BLaER1 treated with 17β-estradiol and CSF1 and Interleukin-3, amounts not matched to agents 10 nM and 100 nM (cell line): ENCODE data around the gene ANO2.

ENCODE experiments used
- H3K27ac ChIP-seq, 11 experiments: shearing (Covaris generic); formaldehyde crosslinking; 2 replicates each; pipeline ENCODE4 v1.8.1; 2022
- H3K27me3 ChIP-seq, 11 experiments: shearing (Covaris generic); formaldehyde crosslinking; 2 replicates each; pipeline ENCODE4 v1.8.1; 2022
- H3K36me3 ChIP-seq, 11 experiments: shearing (Covaris generic); formaldehyde crosslinking; 2 replicates each; pipeline ENCODE4 v1.8.1; 2022
- H3K4me1 ChIP-seq, 10 experiments: shearing (Covaris generic); formaldehyde crosslinking; 2 replicates each; pipeline ENCODE4 v1.8.1; 2022
- H3K4me2 ChIP-seq, 11 experiments: shearing (Covaris generic); formaldehyde crosslinking; 2 replicates each; pipeline ENCODE4 v1.8.1; 2022
- H3K4me3 ChIP-seq, 10 experiments: shearing (Covaris generic); formaldehyde crosslinking; 2 replicates each; pipeline ENCODE4 v1.8.1; 2022
- H3K9ac ChIP-seq, 11 experiments: shearing (Covaris generic); formaldehyde crosslinking; 2 replicates each; pipeline ENCODE4 v1.8.1; 2022
- H3K9me3 ChIP-seq, 11 experiments: shearing (Covaris generic); formaldehyde crosslinking; replicated peaks in 1 of 11; 2 replicates each; pipeline ENCODE4 v1.8.1; 2022
- H4K20me1 ChIP-seq, 11 experiments: shearing (Covaris generic); formaldehyde crosslinking; 2 replicates each; pipeline ENCODE4 v1.8.1; 2022
- Cebpa-rat ChIP-seq, 11 experiments: shearing (Covaris generic); IDR thresholded peaks; 2 replicates each; pipeline ENCODE4 v1.8.1; 2022

The ANO2 gene

GRCh38 chr12:5620896-5621295 lies 324.2 kb downstream of the ANO2 start:
- H3K9ac ChIP-seq = no peak overlapping the region
- H3K4me3 ChIP-seq = no peak overlapping the region
- no peak overlapping the region for H3K4me2 ChIP-seq
- peaks cover 0 to 22% (median 16%) of the 10 kb centered on the region in 10 experiments; a peak in 17 of 20 replicates for H3K4me1 ChIP-seq
- H3K9me3 ChIP-seq = peaks cover 4 to 14% (median 10%) of the 10 kb centered on the region in 11 experiments; a peak in 16 of 22 replicates
- H3K27ac ChIP-seq = no peak overlapping the region
- H3K36me3 ChIP-seq = no peaks in the 10 kb centered on the region
- H4K20me1 ChIP-seq = no peaks in the 10 kb centered on the region
- no peak for TF ChIP-seq Cebpa-rat (IDR thresholded peaks at IDR 0.05)
- H3K27me3 ChIP-seq = no peaks in the 10 kb centered on the region

GRCh38 chr12:5619628-5620027 lies 325.4 kb downstream of the ANO2 start:
- H3K36me3 ChIP-seq = no peaks in the 10 kb centered on the region
- H3K4me1 ChIP-seq = peaks cover 0 to 10% (median 5%) of the 10 kb centered on the region in 10 experiments; a peak in 15 of 20 replicates
- H3K4me3 ChIP-seq = no peak overlapping the region
- H3K27ac ChIP-seq = no peak overlapping the region
- no peak for TF ChIP-seq Cebpa-rat (IDR thresholded peaks at IDR 0.05)
- H3K4me2 ChIP-seq = no peak overlapping the region
- no peaks in the 10 kb centered on the region for H4K20me1 ChIP-seq
- no peaks in the 10 kb centered on the region for H3K27me3 ChIP-seq
- H3K9me3 ChIP-seq = peaks cover 4 to 14% (median 10%) of the 10 kb centered on the region in 11 experiments; a peak in 16 of 22 replicates
- H3K9ac ChIP-seq = no peak overlapping the region

- H3K4me2 ChIP-seq = no peak overlapping the region
- H3K27ac ChIP-seq = no peak overlapping the region
- H3K36me3 ChIP-seq = no peaks in the 10 kb centered on the region
- H4K20me1 ChIP-seq = no peaks in the 10 kb centered on the region
- H3K4me1 ChIP-seq = no peaks in the 10 kb centered on the region
- TF ChIP-seq Cebpa-rat (IDR thresholded peaks at IDR 0.05) = no peak
- H3K9ac ChIP-seq = no peak overlapping the region
- H3K27me3 ChIP-seq = no peaks in the 10 kb centered on the region
- H3K9me3 ChIP-seq = peaks cover 4 to 14% (median 10%) of the 10 kb centered on the region in 11 experiments; a peak in 16 of 22 replicates
- no peak overlapping the region for H3K4me3 ChIP-seq
These were observed 328.2 kb downstream of the ANO2 start for GRCh38 chr12:5616854-5617253.

GRCh38 chr12:5615760-5616159 lies 329.3 kb downstream of the ANO2 start:
- Histone ChIP-seq H3K4me1 (no peaks in the 10 kb centered on the region), H3K36me3 (no peaks in the 10 kb centered on the region), H3K9ac (no peak overlapping the region), H3K27ac (no peak overlapping the region), H3K9me3 (peaks cover 4 to 14% (median 10%) of the 10 kb centered on the region in 11 experiments; a peak in 16 of 22 replicates), H3K4me3 (no peak overlapping the region), H4K20me1 (no peaks in the 10 kb centered on the region), H3K27me3 (no peaks in the 10 kb centered on the region), H3K4me2 (no peak overlapping the region)
- no peak for TF ChIP-seq Cebpa-rat (IDR thresholded peaks at IDR 0.05)

- H3K4me3 ChIP-seq = no peak overlapping the region
- H3K27me3 ChIP-seq = no peaks in the 10 kb centered on the region
- TF ChIP-seq Cebpa-rat (IDR thresholded peaks at IDR 0.05) = no peak
- H4K20me1 ChIP-seq = no peaks in the 10 kb centered on the region
- H3K9me3 ChIP-seq = peaks cover 4 to 14% (median 10%) of the 10 kb centered on the region in 11 experiments; a peak in 16 of 22 replicates
- no peak overlapping the region for H3K27ac ChIP-seq
- no peaks in the 10 kb centered on the region for H3K36me3 ChIP-seq
- no peaks in the 10 kb centered on the region for H3K4me1 ChIP-seq
- no peak overlapping the region for H3K4me2 ChIP-seq
- no peak overlapping the region for H3K9ac ChIP-seq
These were observed 330.8 kb downstream of the ANO2 start for GRCh38 chr12:5614256-5614655.

- Histone ChIP-seq H3K27ac (no peak overlapping the region), H3K9me3 (peaks cover 4 to 13% (median 10%) of the 10 kb centered on the region in 11 experiments; a peak in 16 of 22 replicates), H3K27me3 (no peaks in the 10 kb centered on the region), H3K36me3 (no peaks in the 10 kb centered on the region), H3K9ac (no peak overlapping the region), H3K4me1 (no peaks in the 10 kb centered on the region), H3K4me3 (no peak overlapping the region), H3K4me2 (no peak overlapping the region), H4K20me1 (no peaks in the 10 kb centered on the region)
- no peak for TF ChIP-seq Cebpa-rat (IDR thresholded peaks at IDR 0.05)
These were observed 332.3 kb downstream of the ANO2 start for GRCh38 chr12:5612556-5613410.

- no peak overlapping the region for H3K27ac ChIP-seq
- no peaks in the 10 kb centered on the region for H3K4me1 ChIP-seq
- TF ChIP-seq Cebpa-rat (IDR thresholded peaks at IDR 0.05) = no peak
These were observed 333.9 kb downstream of the ANO2 start for GRCh38 chr12:5611162-5611561.

GRCh38 chr12:5599378-5599777 lies 345.7 kb downstream of the ANO2 start:
- no peaks in the 10 kb centered on the region for H3K4me1 ChIP-seq
- no peaks in the 10 kb centered on the region for H4K20me1 ChIP-seq
- H3K27me3 ChIP-seq = no peaks in the 10 kb centered on the region
- H3K9ac ChIP-seq = no peak overlapping the region
- H3K4me2 ChIP-seq = no peak overlapping the region
- no peak overlapping the region for H3K27ac ChIP-seq
- H3K4me3 ChIP-seq = no peak overlapping the region
- no peaks in the 10 kb centered on the region for H3K9me3 ChIP-seq
- TF ChIP-seq Cebpa-rat (IDR thresholded peaks at IDR 0.05) = no peak
- H3K36me3 ChIP-seq = no peaks in the 10 kb centered on the region

More at GRCh38 chr12:5611162-5611561, 333.9 kb downstream of the ANO2 start:
- Histone ChIP-seq H3K36me3 (no peaks in the 10 kb centered on the region), H3K27me3 (no peaks in the 10 kb centered on the region), H4K20me1 (no peaks in the 10 kb centered on the region), H3K4me2 (no peak overlapping the region), H3K9ac (no peak overlapping the region), H3K9me3 (no peaks in the 10 kb centered on the region), H3K4me3 (no peak overlapping the region)

GRCh38 chr12:5593998-5594397 lies 351.1 kb downstream of the ANO2 start:
- Histone ChIP-seq H3K27ac (no peak overlapping the region), H3K9me3 (no peaks in the 10 kb centered on the region), H3K9ac (no peak overlapping the region), H4K20me1 (no peaks in the 10 kb centered on the region), H3K27me3 (no peaks in the 10 kb centered on the region), H3K36me3 (no peaks in the 10 kb centered on the region), H3K4me3 (no peak overlapping the region), H3K4me1 (no peaks in the 10 kb centered on the region), H3K4me2 (no peak overlapping the region)
- no peak for TF ChIP-seq Cebpa-rat (IDR thresholded peaks at IDR 0.05)

GRCh38 chr12:5593086-5593485 lies 352.0 kb downstream of the ANO2 start:
- no peaks in the 10 kb centered on the region for H3K4me1 ChIP-seq
- H3K9me3 ChIP-seq = no peaks in the 10 kb centered on the region
- no peaks in the 10 kb centered on the region for H3K27me3 ChIP-seq
- H4K20me1 ChIP-seq = no peaks in the 10 kb centered on the region
- no peak overlapping the region for H3K4me3 ChIP-seq
- no peak overlapping the region for H3K4me2 ChIP-seq
- no peaks in the 10 kb centered on the region for H3K36me3 ChIP-seq
- no peak overlapping the region for H3K27ac ChIP-seq
- no peak for TF ChIP-seq Cebpa-rat (IDR thresholded peaks at IDR 0.05)
- H3K9ac ChIP-seq = no peak overlapping the region
